Measurements from ENCODE around the gene SLC35E2B.
"Not testable (repeated sequence)": the region's sequence is repeated elsewhere in the genome, so short reads cannot be mapped to it uniquely, and the experiment has no call there.

DNA sequence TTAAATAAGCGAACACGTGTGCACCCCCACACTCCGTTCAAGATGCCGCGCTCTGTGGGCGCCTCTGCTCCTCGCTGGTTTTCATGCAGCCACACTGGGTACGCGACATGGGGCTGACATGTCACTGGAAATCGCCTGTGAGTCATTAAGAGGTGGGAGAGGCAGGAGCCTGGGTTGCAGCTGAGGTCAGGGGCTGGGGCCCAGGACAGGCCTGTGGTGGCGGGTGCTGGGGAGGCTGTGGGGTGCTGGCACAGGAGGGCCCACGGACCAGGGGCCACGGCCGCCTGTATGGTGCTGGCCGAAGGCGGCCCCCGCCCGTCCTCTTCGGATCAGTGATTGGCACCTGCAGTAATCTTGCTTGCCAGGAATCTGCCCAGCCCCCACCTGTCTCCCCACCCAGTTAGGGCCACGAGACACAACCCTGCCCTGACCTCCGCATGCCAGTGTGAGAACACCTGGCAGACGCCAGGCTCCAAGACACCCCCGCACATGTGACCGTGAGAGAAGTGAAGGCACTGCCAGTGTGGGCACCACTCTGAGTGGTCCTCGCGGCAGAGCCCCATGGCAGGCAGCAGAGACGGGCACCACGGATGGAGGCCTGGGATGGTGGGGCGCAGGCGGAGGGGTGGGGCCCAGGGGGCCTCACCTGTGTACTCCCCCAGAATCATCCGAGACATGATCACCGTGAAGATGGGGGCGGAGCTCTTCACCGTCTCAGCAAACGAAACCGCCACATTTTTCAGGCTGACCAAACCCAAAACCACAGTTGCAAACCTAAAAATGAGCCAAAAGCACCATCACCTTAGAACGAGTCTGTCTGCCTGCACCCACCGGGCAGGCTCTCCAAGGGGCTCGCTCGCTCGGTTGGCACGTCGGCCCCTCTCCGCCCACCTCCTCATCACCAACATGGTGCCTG is 45.3 kb upstream of the SLC35E2B start:
- TF ChIP-seq POLR2A, POLR2AphosphoS5 (IDR thresholded peaks at IDR 0.05; ENCODE audit: low read depth, low read length): not testable (repeated sequence)

All from GM12892 (cell line).